Tibial nerve (tissue), 4 donors: Measurements from ENCODE around the gene TSC22D1. TPM values are rescaled to one million over a fixed set of nuclear protein-coding genes. Genes with fewer than 3 reads are reported as not detected.

Experiments used
- DNase-seq, 2 donors: peaks; one replicate each; pipeline ENCODE4 v3.0.0-alpha.2; 2019; ENCODE audit warnings: low spot score in 2 of 2
- H3K27ac ChIP-seq, 4 donors: fragments of 200-600 bp; sonication (generic) in 3 of 4; one replicate each; pipeline ENCODE4 v1.5.1; 2017 to 2019; ENCODE audit warnings: mild to moderate bottlenecking in 1 of 4
- H3K27me3 ChIP-seq, 2 donors: fragments of 200-600 bp; sonication (generic) in 1 of 2; one replicate each; pipeline versions ENCODE4 v1.5.1 to v1.6.0; 2017 to 2019
- H3K36me3 ChIP-seq, 3 donors: fragments of 200-600 bp; sonication (generic); one replicate each; pipeline ENCODE4 v1.5.1; 2018 to 2019
- H3K4me1 ChIP-seq, 4 donors: fragments of 200-600 bp; sonication (generic) in 3 of 4; one replicate each; pipeline ENCODE4 v1.5.1; 2017 to 2019
- H3K4me3 ChIP-seq, 4 donors: fragments of 200-600 bp; sonication (generic) in 3 of 4; one replicate each; pipeline ENCODE4 v1.5.1; 2017 to 2019; ENCODE audit warnings: mild to moderate bottlenecking in 1 of 4, moderate library complexity in 1 of 4
- H3K9me3 ChIP-seq, 4 donors: fragments of 200-600 bp; sonication (generic) in 3 of 4; one replicate each; pipeline ENCODE4 v1.5.1; 2017 to 2019
- CTCF ChIP-seq, 5 experiments: fragments of 200-600 bp in 3 of 5; fragments of 450-650 bp in 2 of 5; sonication (generic) in 3 of 5; IDR thresholded peaks; one replicate each; pipeline ENCODE4 v1.5.1; 2016 to 2019; ENCODE audit warnings: antibody characterized with exemption in 5 of 5, mild to moderate bottlenecking in 3 of 5, moderate library complexity in 2 of 5
- EP300 ChIP-seq, 2 donors: sonication (generic); formaldehyde crosslinking; IDR thresholded peaks; one replicate each; pipeline ENCODE4 v1.6.1; 2017; ENCODE audit warnings: antibody characterized with exemption in 2 of 2, mild to moderate bottlenecking in 1 of 2
- POLR2A ChIP-seq, 2 donors: fragments of 450-650 bp; IDR thresholded peaks; one replicate each; pipeline ENCODE4 v1.6.1; 2017; ENCODE audit warnings: antibody characterized with exemption in 2 of 2, mild to moderate bottlenecking in 2 of 2, moderate library complexity in 2 of 2
- WGBS, 2 donors: methylation state at CpG; one replicate each; pipeline ENCODE4 v1.1.5; 2018; 5-methylcytosine and 5-hydroxymethylcytosine counted together
- total RNA-seq, 4 donors: library from RNA; depleted of rRNA; stranded (reverse); fragments of >200 nt; gene quantifications; one replicate each; pipeline ENCODE4 v1.1.0, GENCODE V29; 2016

The TSC22D1 gene
- total RNA-seq, 4 donors from 2014 or later, result 203 to 334 (median 213) TPM

DNA sequence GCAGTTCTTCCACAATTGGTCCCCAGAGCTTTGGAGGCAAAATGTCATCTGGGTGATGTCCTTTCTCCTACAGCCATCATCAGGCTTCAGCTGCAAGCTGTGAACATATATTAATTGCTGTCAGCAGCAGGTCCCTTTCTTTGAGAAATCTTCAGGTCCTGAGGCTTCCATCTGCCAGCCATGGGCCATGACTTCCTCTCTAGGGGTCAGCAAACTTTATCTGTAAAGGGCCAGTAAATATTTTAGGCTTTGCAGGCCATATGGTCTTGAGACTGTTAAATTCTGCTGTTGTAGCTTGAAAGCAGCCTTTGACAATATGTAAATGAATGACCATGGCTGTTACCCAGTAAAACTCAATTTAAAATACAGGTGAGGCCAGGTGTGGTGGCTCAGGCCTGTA is 175.4 kb downstream of the TSC22D1 start:
- Histone ChIP-seq H3K9me3 (no peaks in the 10 kb centered on the region), H3K36me3 (no peaks in the 10 kb centered on the region), H3K27ac (no peak overlapping the region), H3K27me3 (no peaks in the 10 kb centered on the region), H3K4me1 (peaks cover 0 to 11% (median 2%) of the 10 kb centered on the region in 4 donors), H3K4me3 (no peak overlapping the region)
- no peak for DNase-seq
- TF ChIP-seq POLR2A (IDR thresholded peaks at IDR 0.05) (no peak), CTCF (IDR thresholded peaks at IDR 0.05) (no peak), EP300 (IDR thresholded peaks at IDR 0.05) (no peak)

DNA sequence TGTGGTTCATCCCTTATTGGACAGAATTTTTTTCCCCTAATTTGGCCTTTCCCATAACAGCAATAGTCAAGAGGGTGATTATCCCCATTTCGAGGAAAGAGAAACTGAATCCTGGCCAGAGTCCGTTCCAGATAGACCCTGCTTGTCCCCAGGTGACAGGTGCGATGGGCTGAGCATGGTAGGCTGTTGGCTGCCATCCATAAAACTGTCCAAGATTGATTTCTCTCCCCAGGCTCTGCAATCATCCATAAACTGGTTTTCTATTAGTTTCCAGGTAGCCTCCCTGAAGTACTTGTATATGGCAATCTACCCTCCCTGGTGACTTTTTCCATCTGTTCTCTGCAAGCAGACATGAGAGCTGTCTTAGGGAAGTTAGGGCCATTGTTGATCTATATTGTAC is 177.1 kb downstream of the TSC22D1 start:
- H3K4me3 ChIP-seq, result no peak overlapping the region
- H3K4me1 ChIP-seq, result peaks cover 0 to 11% (median 2%) of the 10 kb centered on the region in 4 donors
- TF ChIP-seq CTCF (IDR thresholded peaks at IDR 0.05) (no peak), EP300 (IDR thresholded peaks at IDR 0.05) (no peak), POLR2A (IDR thresholded peaks at IDR 0.05) (no peak)
- WGBS, 2 donors, result 92 to 93% methylated on average over 3 of the region's 3 CpGs
- no peaks in the 10 kb centered on the region for H3K36me3 ChIP-seq
- no peaks in the 10 kb centered on the region for H3K9me3 ChIP-seq
- no peaks in the 10 kb centered on the region for H3K27me3 ChIP-seq
- H3K27ac ChIP-seq, result no peak overlapping the region
- DNase-seq, result no peak

- no peak overlapping the region for H3K4me3 ChIP-seq
- H3K9me3 ChIP-seq, result no peaks in the 10 kb centered on the region
- no peaks in the 10 kb centered on the region for H3K27me3 ChIP-seq
- TF ChIP-seq CTCF (IDR thresholded peaks at IDR 0.05) (no peak), POLR2A (IDR thresholded peaks at IDR 0.05) (no peak), EP300 (IDR thresholded peaks at IDR 0.05) (no peak)
- no peak overlapping the region for H3K27ac ChIP-seq
- WGBS, 2 donors, result 62 to 86% methylated on average over 1 to 3 of the region's 3 CpGs
- H3K4me1 ChIP-seq, result peaks cover 0 to 11% (median 2%) of the 10 kb centered on the region in 4 donors
- no peaks in the 10 kb centered on the region for H3K36me3 ChIP-seq
- no peak for DNase-seq
Observed at GRCh38 chr13:44398606-44399005, 177.5 kb downstream of the TSC22D1 start.

- no peaks in the 10 kb centered on the region for H3K27me3 ChIP-seq
- TF ChIP-seq CTCF (IDR thresholded peaks at IDR 0.05), result no peak
- no peak for TF ChIP-seq EP300 (IDR thresholded peaks at IDR 0.05)
- TF ChIP-seq POLR2A (IDR thresholded peaks at IDR 0.05), result no peak
- peaks cover 0 to 15% (median 2%) of the 10 kb centered on the region in 4 donors for H3K4me1 ChIP-seq
- DNase-seq, result no peak
- H3K36me3 ChIP-seq, result no peaks in the 10 kb centered on the region
- peak overlapping the region in 3 of 4 donors; percentile 34 to 60 (median 52) for H3K27ac ChIP-seq
- WGBS, 2 donors, result 84 to 88% methylated on average over 3 of the region's 3 CpGs
- H3K9me3 ChIP-seq, result no peaks in the 10 kb centered on the region
- H3K4me3 ChIP-seq, result no peak overlapping the region
Observed at GRCh38 chr13:44397766-44398223, 178.3 kb downstream of the TSC22D1 start.

- H3K4me3 ChIP-seq, result peak overlapping the region in 1 of 4 donors; percentile 11
Observed at GRCh38 chr13:44396701-44397580, 179.2 kb downstream of the TSC22D1 start.

More at GRCh38 chr13:44396701-44397580, 179.2 kb downstream of the TSC22D1 start:
- WGBS, 2 donors, result 52 to 57% methylated on average over 26 of the region's 26 CpGs
- peak overlapping the region in 3 of 4 donors; percentile 46 to 60 (median 52) for H3K27ac ChIP-seq
- no peaks in the 10 kb centered on the region for H3K27me3 ChIP-seq
- TF ChIP-seq POLR2A (IDR thresholded peaks at IDR 0.05) (no peak), EP300 (IDR thresholded peaks at IDR 0.05) (peak in 1 of 2 donors; percentile 30)
- H3K9me3 ChIP-seq, result no peaks in the 10 kb centered on the region
- H3K36me3 ChIP-seq, result no peaks in the 10 kb centered on the region
- no peak for DNase-seq
- peaks cover 0 to 15% (median 2%) of the 10 kb centered on the region in 4 donors for H3K4me1 ChIP-seq
